IPS DF 4.7 (cell line): Measurements from ENCODE around the gene CTNNA2.

ENCODE experiments used
- DNase-seq: peaks from one replicate; pipeline ENCODE4 v3.0.0-alpha.2; 2013; ENCODE audit warnings: low spot score; ENCODE audit errors: extremely low read depth

CTNNA2 gene

GRCh38 chr2:80459028-80459427, 946.2 kb downstream of the CTNNA2 start:
- no peak for DNase-seq

- DNase-seq, result no peak
Measured at GRCh38 chr2:80461505-80462197, 948.8 kb downstream of the CTNNA2 start.

- DNase-seq, result no peak
Measured at GRCh38 chr2:80462654-80463053, 949.8 kb downstream of the CTNNA2 start.

- no peak for DNase-seq
Measured at GRCh38 chr2:80464275-80464674, 951.4 kb downstream of the CTNNA2 start.

GRCh38 chr2:80467262-80467811, 954.5 kb downstream of the CTNNA2 start:
- no peak for DNase-seq

GRCh38 chr2:80469428-80469827, 956.6 kb downstream of the CTNNA2 start:
- DNase-seq, result no peak

- no peak for DNase-seq
Measured at GRCh38 chr2:80473069-80473468, 960.2 kb downstream of the CTNNA2 start.

GRCh38 chr2:80473796-80474195, 960.9 kb downstream of the CTNNA2 start:
- no peak for DNase-seq

GRCh38 chr2:80475970-80476369, 963.1 kb downstream of the CTNNA2 start:
- no peak for DNase-seq

GRCh38 chr2:80476535-80477117, 963.8 kb downstream of the CTNNA2 start:
- DNase-seq, result no peak

GRCh38 chr2:80482276-80482675, 969.4 kb downstream of the CTNNA2 start:
- DNase-seq, result no peak

GRCh38 chr2:80489717-80490116, 976.9 kb downstream of the CTNNA2 start:
- DNase-seq, result no peak

- no peak for DNase-seq
Measured at GRCh38 chr2:80490964-80491363, 978.1 kb downstream of the CTNNA2 start.

GRCh38 chr2:80496346-80496745, 983.5 kb downstream of the CTNNA2 start:
- DNase-seq, result no peak

- no peak for DNase-seq
Measured at GRCh38 chr2:80496775-80497174, 983.9 kb downstream of the CTNNA2 start.

GRCh38 chr2:80499095-80499494, 986.2 kb downstream of the CTNNA2 start:
- no peak for DNase-seq

- DNase-seq, result no peak
Measured at GRCh38 chr2:80501874-80502624, 989.2 kb downstream of the CTNNA2 start.

- no peak for DNase-seq
Measured at GRCh38 chr2:80506563-80506962, 993.7 kb downstream of the CTNNA2 start.

GRCh38 chr2:80510716-80511115, 997.9 kb downstream of the CTNNA2 start:
- DNase-seq, result no peak

- no peak for DNase-seq
Measured at GRCh38 chr2:80515964-80516363, 1003.1 kb downstream of the CTNNA2 start.

GRCh38 chr2:80517316-80517715, 1004.5 kb downstream of the CTNNA2 start:
- no peak for DNase-seq

GRCh38 chr2:80519121-80519643, 1006.3 kb downstream of the CTNNA2 start:
- no peak for DNase-seq
